HG02623 (cell line): ENCODE data around the gene DHRS4.
"Not testable (repeated sequence)": the region's sequence is repeated elsewhere in the genome, so short reads cannot be mapped to it uniquely, and the experiment has no call there.

ENCODE experiments used
- ATAC-seq: cut with Tn5 transposase; IDR thresholded peaks from one replicate; pipeline ENCODE4 v1.9.1; 2021; ENCODE audit warnings: moderate library complexity; ENCODE audit not compliant: unreplicated experiment

DHRS4 gene

DNA sequence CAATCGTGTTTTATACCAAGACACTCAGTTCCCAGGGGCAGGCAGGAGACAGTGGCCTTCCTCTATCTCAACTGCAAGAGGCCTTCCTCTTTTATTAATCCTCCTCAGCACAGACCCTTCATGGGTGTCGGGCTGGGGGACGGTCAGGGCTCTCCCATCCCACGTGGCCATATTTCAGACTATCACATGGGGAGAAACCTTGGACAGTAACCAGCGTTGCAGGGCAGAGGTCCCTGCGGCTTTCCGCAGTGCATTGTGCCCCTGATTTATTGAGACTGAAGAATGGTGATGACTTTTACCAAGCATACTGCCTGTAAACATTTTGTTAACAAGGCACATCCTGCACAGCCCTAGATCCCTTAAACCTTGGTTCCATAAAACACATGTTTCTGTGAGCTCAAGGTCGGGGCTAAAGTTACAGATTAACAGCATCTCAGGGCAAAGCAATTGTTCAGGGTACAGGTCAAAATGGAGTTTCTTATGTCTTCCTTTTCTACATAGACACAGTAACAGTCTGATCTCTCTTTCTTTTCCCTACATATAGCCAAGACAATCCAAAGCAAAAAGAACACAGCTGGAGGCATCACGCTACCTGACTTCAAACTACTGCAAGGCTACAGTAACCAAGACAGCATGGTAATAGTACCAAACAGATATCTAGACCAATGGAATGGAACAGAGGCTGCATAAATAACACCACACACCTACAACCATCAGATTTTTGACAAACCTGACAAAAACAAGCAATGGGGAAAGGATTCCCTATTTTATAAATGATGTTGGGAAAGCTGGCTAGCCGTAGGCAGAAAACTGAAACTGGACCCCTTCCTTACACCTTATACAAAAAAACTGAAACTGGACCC is 28.6 kb downstream of the DHRS4 start:
- not testable (repeated sequence) for ATAC-seq

DNA sequence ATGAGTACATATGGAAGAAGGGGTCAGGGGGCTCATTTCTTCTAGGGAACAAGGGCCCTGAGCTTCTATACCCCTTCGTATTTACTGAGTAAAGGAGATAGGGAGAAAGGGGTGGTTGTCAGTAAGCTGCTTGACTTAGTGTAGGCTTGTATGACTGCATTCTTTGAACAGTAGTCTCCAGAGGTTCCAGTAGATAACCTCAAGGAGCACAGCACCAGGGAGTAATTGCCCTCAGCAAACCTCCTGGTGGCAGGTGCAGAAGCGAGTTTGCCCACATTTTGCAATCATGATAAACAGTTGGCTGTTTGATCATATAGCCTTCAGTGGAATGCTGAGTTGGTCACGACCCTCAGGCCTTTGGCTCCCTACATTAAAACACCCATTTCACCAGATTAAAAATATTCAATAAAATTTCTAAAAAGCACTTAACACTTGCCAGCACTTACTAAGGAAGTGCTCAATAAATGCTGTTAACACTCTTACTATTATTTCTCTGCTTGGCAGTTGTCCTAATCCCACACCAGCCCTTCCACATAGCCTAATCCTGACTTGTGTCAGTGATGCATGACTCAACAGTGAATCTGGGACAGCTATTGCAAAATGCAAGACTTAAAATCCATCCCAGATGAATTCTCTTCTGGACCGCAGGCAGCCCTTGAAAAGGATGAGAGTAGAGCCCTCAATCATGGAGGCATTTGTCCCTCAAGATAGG is 31.5 kb downstream of the DHRS4 start:
- ATAC-seq, result no peak

DNA sequence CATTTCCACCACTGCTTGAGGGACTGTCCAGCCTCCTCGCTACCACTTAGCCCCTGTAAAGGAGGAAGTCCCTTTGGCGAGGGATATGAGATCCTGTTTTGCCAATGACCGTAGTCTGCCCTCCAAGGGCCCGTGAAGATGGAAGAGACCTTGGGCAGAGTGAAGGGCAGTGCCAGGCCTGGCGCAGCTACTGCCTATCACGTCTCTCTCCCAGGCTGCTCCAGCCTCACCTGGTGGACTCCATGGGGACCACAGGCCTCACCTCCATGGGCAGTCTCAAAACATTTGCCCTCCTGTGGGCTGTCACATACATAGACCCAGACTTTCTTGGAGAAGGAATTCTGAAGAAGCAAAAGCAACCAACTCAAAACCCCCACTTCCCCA is 34.6 kb downstream of the DHRS4 start:
- peak; percentile 17 for ATAC-seq

DNA sequence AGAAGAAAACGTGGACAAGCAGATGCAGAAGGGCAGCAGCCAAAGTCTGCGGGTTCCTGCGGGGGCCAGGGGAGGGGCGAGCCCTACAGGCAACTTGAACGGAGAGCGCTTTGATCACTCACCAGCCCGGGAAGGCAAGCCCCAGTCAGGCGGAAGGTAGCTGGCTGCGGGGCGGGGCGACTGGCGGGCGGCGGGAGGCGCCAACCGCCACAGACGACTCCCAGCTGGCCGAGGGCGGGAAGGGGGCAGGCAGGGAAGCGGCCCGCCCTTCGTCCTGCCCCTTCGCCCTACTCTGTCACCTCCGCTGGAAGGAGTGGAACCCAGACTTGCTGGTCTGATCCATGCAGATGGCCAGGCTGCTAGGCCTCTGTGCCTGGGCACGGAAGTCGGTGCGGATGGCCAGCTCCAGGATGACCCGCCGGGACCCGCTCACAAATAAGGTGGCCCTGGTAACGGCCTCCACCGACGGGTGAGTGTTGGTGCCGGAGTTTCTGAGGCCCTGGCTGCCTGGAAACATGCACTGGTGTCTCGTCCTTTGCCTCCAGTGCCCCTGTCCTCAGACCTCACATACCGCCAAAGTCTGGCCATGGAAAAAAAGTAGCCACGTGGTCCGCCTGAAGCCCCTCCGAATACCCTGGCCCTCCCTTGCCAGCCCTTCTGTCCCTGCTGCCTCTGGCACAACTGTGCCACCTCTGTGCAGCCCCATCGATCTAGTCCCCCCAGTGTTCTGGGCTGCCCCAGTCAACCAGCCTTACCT is 35.2 kb downstream of the DHRS4 start, which contains the start of gene DHRS4L2:
DHRS4L2 (plus strand) TSS at position 323 of the 757 bp plus-strand sequence; CDS start at position 342, 19 bp downstream.
- ATAC-seq, result peak; percentile 88

DNA sequence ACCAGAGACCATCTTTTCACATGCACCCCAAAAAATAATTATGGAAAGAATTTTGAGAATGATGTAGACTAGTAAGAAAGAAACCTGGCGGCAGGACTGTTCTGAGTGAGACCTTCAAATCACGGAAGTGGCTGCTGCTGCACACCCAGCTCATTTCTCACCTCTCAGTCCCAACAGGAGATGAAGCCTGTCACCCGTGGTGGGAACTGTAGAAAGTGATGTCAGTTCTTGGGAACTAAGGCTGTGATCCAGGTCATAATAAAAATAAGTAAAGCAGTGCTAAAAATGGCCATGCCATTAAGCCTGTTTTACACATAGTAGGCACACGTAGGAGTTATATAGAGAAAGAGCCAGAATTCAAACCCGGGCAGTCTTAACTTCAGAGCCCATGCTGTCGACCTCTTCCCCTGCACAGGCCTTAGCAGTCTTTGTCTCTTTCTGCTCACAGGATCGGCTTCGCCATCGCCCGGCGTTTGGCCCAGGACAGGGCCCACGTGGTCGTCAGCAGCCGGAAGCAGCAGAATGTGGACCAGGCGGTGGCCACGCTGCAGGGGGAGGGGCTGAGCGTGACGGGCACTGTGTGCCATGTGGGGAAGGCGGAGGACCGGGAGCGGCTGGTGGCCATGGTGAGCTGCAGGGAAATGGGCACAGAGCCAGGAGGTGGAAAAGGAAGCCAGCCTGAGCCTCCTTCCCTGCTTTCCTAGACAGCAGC is 36.3 kb downstream of the DHRS4 start:
- ATAC-seq, result not testable (repeated sequence)

- not testable (repeated sequence) for ATAC-seq
These were observed 37.4 kb downstream of the DHRS4 start for GRCh38 chr14:23990961-23991360.

DNA sequence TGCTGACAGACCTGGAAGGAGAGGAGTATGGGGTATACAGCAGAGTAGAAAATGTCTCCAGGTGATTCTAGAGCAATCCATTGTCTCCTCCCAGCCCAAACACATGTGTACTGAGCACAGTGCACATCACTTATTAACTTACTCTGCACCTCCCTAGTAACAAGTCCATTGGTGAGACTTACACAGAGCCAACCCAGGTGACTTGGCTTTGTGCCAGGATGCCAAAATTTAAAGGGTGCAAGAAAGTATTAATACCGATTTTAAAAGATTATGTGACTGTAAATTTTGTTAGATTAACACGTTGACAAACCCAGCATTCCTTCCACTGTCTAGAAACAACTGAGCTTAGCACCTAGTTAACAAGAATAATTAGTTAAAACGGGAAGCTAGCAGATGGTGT is 39.5 kb downstream of the DHRS4 start:
- not testable (repeated sequence) for ATAC-seq

DNA sequence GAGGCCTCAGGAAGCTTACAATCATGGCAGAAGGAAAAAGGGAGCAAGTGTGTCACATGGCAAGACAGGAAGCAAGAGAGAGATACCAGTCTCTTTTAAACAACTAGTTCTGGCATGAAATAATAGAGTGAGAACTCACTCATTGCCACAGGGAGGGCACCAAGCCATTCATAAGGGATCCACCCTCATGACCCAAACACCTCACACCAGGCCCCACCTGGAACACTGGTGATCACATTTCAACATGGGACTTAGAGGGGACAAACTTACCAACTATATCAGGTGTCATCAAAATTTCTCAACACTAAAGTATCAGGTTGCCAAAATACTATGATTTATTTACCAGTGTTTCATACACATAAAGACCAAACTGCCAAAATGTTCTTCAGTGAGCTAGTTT is 42.4 kb downstream of the DHRS4 start:
- not testable (repeated sequence) for ATAC-seq

GRCh38 chr14:23996825-23997224 is 43.3 kb downstream of the DHRS4 start:
- not testable (repeated sequence) for ATAC-seq

DNA sequence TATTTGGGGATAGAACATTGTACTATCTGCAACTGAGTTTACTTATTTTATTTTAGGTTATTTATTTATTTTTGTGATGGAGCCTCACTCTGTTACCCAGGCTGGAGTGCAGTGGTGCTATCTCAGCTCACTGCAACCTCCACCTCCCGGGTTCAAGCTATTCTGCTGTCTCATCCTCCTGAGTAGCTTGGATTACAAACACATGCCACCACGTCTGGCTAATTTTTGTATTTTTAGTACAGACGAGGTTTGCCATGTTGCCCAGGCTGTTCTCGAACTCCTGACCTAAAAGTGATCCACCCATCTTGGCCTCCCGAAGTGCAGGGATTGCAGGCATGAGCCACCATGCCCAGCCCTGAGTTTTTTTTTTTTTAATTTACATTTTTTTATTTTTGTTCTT is 46.1 kb downstream of the DHRS4 start:
- ATAC-seq, result not testable (repeated sequence)

GRCh38 chr14:24001078-24001477 is 47.5 kb downstream of the DHRS4 start:
- not testable (repeated sequence) for ATAC-seq

DNA sequence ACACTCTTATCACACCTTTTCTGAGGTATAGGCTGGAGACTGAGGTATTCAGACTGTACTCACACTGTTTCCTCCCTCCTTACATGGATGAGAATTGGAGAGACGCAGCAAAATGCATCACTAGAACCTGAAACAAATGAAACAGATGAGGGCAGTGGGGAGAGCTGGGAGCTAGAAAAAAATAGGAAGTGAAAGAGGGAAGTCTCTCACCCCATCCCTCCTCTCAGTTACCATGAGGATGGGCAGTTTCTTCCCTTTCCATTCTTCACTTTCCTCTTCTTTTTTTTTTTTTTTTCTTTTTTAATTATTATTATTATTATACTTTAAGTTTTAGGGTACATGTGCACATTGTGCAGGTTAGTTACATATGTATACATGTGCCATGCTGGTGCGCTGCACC is 48.1 kb downstream of the DHRS4 start:
- ATAC-seq, result not testable (repeated sequence)

DNA sequence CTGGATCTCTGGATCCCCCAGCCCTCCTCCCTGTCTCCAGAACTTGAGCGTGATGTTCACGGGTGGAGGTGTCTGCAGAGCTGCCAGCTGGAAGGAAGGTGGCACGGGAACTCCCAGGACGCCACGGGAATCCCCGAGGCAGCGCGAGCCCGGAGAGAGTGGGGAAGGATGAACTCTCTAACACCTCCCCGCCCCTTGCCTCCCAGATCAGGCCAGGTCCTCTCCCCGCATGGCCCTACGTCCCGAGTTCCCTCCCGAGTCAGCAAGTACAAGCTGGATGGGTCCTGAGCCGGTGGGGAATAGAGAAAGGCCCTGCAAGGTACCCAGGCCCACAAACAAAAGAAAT is 52.9 kb downstream of the DHRS4 start:
- not testable (repeated sequence) for ATAC-seq

GRCh38 chr14:24006817-24007652 is 53.5 kb downstream of the DHRS4 start:
- peak; percentile 50 for ATAC-seq

GRCh38 chr14:24011051-24011450 is 57.5 kb downstream of the DHRS4 start:
- ATAC-seq, result no peak

- not testable (repeated sequence) for ATAC-seq
These were observed 59.2 kb downstream of the DHRS4 start for GRCh38 chr14:24012726-24013273.

DNA sequence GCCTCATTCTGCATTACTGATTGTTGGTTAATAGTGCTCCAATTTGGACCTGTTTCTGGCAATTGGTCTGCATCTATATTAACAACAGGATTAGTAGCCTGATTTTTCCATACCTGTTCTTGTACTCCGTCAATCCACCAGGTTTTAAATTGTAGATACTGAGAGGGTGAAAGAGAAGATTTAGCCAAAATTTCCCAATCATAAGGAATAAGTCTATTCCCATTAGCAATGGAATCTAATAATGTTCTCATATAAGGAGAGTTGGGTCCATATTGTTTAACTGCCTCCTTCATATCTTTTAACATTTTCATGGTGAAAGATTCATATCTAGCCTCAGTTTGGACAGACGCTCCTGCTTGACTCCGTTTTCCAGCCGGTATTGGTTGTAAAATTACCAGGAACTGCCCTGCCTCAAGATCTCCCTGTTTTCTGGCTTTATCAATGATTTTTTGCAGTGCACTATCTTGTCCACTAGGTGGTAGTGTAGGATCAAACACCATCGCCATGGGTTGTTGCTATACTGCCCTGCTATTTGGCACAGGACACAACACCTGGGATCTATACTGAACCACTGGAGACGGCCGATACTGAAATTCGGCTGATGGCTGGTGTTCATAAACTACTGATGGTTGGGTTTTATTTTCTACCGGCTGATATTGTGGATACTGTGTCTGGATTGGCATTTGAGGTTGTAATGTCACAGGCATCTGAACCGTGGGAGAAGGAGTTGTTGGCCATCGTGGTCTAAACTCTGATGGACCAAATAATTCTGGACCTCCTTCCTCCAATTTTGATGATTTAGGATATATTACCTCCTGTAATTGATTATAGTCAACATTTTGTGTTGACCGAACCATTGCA is 60.3 kb downstream of the DHRS4 start:
- ATAC-seq, result no peak

DNA sequence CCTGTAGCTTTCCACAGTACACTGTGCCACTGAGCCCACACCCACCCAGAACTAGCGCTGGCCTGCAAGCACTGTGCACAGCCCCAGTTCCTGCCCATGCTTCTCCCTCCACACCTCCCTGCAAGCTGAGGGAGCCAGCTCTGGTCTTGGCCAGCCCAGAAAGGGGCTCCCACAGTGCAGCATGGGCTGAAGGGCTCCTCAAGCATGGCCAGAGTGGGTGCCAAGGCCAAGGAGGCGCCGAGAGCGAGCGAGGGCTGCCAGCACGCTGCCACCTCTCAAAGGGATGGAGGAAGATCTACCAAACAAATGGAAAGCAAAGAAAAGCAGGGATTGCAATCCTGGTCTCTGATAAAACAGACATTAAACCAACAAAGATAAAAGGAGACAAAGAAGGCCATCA is 62.2 kb downstream of the DHRS4 start:
- not testable (repeated sequence) for ATAC-seq
